Measurements from ENCODE around the gene SPTLC3. TPM values are rescaled to one million over a fixed set of nuclear protein-coding genes. Genes with fewer than 3 reads are reported as not detected.

Gene SPTLC3
- total RNA-seq, 4 donors from 2014 or later = 6.4 to 10.9 (median 7.7) TPM

GRCh38 chr20:12967932-12968331, 40.8 kb upstream of the SPTLC3 start:
- no peak for TF ChIP-seq CTCF (IDR thresholded peaks at IDR 0.05; ENCODE audit: low read depth)

DNA sequence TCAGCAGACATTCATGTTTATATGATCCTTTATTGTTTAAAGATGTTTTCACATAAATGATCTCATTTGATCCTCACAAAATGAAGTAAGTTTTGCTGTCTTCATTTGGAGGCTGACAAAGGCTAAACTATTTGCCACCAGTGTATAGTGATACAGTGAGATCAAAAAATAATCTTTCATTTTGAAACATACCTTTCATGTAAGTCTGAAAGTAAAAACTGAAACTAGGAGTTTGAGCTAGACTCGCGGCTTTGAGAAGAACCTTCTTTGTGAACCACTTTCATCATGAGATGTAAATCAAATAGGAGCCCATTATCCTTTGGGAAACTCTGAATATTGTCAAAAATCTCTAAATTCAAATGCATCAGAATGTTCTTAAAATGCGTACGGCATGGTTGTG, 40.3 kb upstream of the SPTLC3 start:
- no peak for TF ChIP-seq CTCF (IDR thresholded peaks at IDR 0.05; ENCODE audit: low read depth)

DNA sequence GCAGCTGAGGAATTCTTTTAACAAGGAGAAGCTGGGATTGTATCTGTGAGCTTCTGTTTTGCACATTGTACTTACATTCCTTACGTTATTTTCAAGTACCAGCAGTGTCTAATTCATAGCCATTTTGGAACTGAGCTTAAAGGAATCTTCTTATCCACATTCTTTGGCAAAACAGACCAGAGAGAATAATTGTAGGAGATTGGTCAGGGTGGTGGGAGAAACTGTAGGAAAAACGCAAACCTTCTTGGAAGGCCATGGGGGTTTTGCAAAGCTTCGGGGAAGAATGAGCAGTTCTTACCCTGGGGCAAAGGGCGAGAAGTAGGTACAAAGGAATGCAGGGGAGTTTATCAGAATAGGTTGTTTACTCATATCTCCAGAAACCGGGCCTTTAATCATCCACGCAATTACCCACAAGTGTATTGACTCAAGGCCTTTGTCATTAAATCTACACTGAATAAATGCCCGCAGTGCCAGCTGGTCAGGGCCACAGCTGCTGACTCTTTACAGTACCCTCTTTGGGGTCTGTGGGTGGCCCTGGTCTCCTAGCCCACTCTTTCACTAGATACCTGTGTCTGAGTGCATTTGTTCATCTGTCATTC, 39.6 kb upstream of the SPTLC3 start:
- TF ChIP-seq CTCF (IDR thresholded peaks at IDR 0.05; ENCODE audit: low read depth) = no peak

GRCh38 chr20:12970372-12970821, 38.4 kb upstream of the SPTLC3 start:
- no peak for TF ChIP-seq CTCF (IDR thresholded peaks at IDR 0.05; ENCODE audit: low read depth)

DNA sequence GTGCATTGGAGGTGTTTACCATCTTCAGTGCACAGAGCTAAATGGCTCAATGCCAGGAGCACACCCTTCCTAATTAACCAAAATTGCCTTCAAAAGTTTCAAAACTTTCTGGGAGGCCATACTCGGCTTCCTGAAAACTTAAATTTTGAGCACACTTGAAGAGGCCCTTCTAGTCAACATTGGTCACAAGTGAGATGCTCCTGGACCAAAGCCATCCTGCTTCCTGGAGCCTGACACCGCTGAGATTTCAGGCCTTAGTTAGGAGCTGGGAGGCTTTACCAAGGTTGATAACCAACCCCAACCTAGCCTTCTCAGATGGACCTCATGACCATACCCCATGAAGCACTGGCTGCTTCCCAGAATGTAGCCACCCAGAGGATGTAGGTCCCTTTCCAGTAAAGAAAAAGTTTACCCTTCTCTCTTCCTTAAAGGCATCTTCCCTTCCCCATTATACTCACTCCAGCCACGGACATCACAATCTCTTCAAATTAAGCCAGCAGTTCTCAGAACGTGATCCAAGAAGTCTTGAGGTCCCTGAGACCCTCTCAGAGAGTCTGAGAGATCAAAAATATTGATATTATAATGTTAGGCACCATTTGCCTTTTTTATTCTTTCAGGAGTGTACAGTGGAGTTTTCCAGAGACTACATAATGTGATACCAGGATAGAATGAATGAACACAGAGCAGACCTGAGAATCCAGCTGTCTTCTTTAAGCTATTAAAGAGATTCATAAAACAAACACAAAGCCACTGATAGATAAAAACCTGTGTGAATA, 32.8 kb upstream of the SPTLC3 start:
- no peak for TF ChIP-seq CTCF (IDR thresholded peaks at IDR 0.05; ENCODE audit: low read depth)

DNA sequence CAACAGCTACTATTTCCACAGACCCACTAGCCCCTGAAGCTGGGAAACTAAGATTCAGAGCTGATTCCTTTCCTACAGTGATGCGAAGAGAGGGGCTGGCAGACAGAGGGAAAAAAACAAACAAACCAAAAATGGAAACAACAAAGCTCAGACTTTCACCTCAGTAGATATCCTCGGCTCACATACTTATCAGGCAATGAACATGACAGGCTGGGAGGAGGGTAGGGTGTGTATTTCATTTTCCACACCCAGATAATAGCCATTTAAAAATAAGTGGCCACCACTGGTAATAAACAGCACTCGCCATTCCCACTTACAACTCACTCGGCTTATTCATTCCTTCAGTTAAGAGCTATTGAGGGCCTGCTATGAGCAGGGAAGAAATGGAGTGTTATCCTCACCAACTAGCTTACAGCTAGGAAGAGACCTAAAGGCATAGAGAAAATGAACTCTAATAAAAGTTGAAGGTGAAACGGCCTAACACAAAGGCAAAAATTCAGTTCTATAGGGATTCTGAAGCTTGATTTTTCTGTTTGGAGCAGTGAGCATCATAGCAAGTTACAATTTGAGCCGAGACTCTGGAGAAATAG, 32.0 kb upstream of the SPTLC3 start:
- TF ChIP-seq CTCF (IDR thresholded peaks at IDR 0.05; ENCODE audit: low read depth) = no peak

Measured in subcutaneous adipose tissue (tissue), 4 donors.